WTC11 (cell line): ENCODE measurements around the gene ADCY10. TPM values are rescaled to one million over a fixed set of nuclear protein-coding genes. Genes with fewer than 3 reads are reported as not detected.

Source experiments
- ATAC-seq: fragments of 200-7000 bp; cut with Tn5 transposase; 2 replicates; pipeline ENCODE4 v1.10.0; 2021; ENCODE audit warnings: mild to moderate bottlenecking, moderate library complexity
- CTCF ChIA-PET: fragments of 300-600 bp; sonication (Branson Sonifier 250); formaldehyde crosslinking; loops from one replicate; lab custom pipeline; 2021; ENCODE audit warnings: antibody characterized with exemption; lab: Charles Lee
- POLR2A ChIA-PET: fragments of 350-600 bp; sonication (Branson Sonifier 250); formaldehyde crosslinking; loops from one replicate; lab custom pipeline; 2021; ENCODE audit warnings: antibody characterized with exemption; lab: Charles Lee
- DNase-seq: peaks from one replicate; pipeline ENCODE4 v3.0.0; 2021; ENCODE audit warnings: low spot score
- H3K27ac Mint-ChIP-seq: 2 replicates; pipeline ENCODE4 v1.8.0; 2021; ENCODE audit warnings: mixed read lengths
- H3K27me3 Mint-ChIP-seq: 2 replicates; pipeline ENCODE4 v1.8.0; 2021; ENCODE audit warnings: low read depth, mild to moderate bottlenecking, moderate library complexity, mixed read lengths
- H3K36me3 Mint-ChIP-seq: 2 replicates; pipeline ENCODE4 v1.8.0; 2021; ENCODE audit warnings: mixed read lengths
- H3K4me1 Mint-ChIP-seq: 2 replicates; pipeline ENCODE4 v1.8.0; 2022; ENCODE audit warnings: mixed read lengths
- H3K4me3 Mint-ChIP-seq: 2 replicates; pipeline ENCODE4 v1.8.0; 2021; ENCODE audit warnings: mild to moderate bottlenecking, moderate library complexity, mixed read lengths
- H3K9me3 Mint-ChIP-seq: 2 replicates; pipeline ENCODE4 v1.8.0; 2021; ENCODE audit warnings: mixed read lengths
- ATF1 ChIP-seq: sonication (generic); formaldehyde crosslinking; IDR thresholded peaks from 2 replicates; pipeline ENCODE4 v1.8.1; 2023; ENCODE audit warnings: mild to moderate bottlenecking, moderate library complexity, missing genetic modification reagents
- ATF3 ChIP-seq: sonication (generic); formaldehyde crosslinking; conservative IDR thresholded peaks from 2 replicates; pipeline ENCODE4 v1.8.1; 2022; ENCODE audit warnings: mild to moderate bottlenecking, missing genetic modification reagents
- CTCF ChIP-seq: fragments of 200-600 bp; IDR thresholded peaks from 2 replicates; pipeline ENCODE4 v1.8.0; 2022; ENCODE audit warnings: antibody characterized with exemption
- E2F1 ChIP-seq: sonication (generic); formaldehyde crosslinking; IDR thresholded peaks from 2 replicates; pipeline ENCODE4 v1.8.0; 2022; ENCODE audit warnings: mild to moderate bottlenecking, missing genetic modification reagents
- ESRRA ChIP-seq: sonication (generic); formaldehyde crosslinking; IDR thresholded peaks from 2 replicates; pipeline ENCODE4 v1.8.1; 2022; ENCODE audit warnings: mild to moderate bottlenecking, missing genetic modification reagents, borderline replicate concordance
- FOXJ3 ChIP-seq: sonication (generic); formaldehyde crosslinking; IDR thresholded peaks from 2 replicates; pipeline ENCODE4 v1.9.0; 2021; ENCODE audit warnings: missing genetic modification reagents, mild to moderate bottlenecking, borderline replicate concordance
- NR1H2 ChIP-seq: sonication (generic); formaldehyde crosslinking; IDR thresholded peaks from 2 replicates; pipeline ENCODE4 v1.9.0; 2021; ENCODE audit warnings: mild to moderate bottlenecking, moderate library complexity, missing genetic modification reagents
- NR3C1 ChIP-seq: sonication (generic); formaldehyde crosslinking; conservative IDR thresholded peaks from 2 replicates; pipeline ENCODE4 v1.8.1; 2023; ENCODE audit warnings: low read depth, mild to moderate bottlenecking, missing genetic modification reagents
- OVOL2 ChIP-seq: fragments of 250-450 bp; sonication (Bioruptor Pico); IDR thresholded peaks from 2 replicates; pipeline ENCODE4 v1.9.0; 2021; ENCODE audit warnings: mild to moderate bottlenecking, borderline replicate concordance
- PRRX2 ChIP-seq: fragments of 250-450 bp; sonication (Bioruptor Pico); IDR thresholded peaks from 2 replicates; pipeline ENCODE4 v1.8.0; 2021; ENCODE audit warnings: mild to moderate bottlenecking
- RORB ChIP-seq: fragments of 250-450 bp; sonication (Bioruptor Pico); IDR thresholded peaks from 2 replicates; pipeline ENCODE4 v1.9.0; 2021; ENCODE audit warnings: mild to moderate bottlenecking
- SOX15 ChIP-seq: fragments of 250-450 bp; sonication (Bioruptor Pico); IDR thresholded peaks from 2 replicates; pipeline ENCODE4 v1.9.0; 2021; ENCODE audit warnings: mild to moderate bottlenecking
- ZBTB43 ChIP-seq: sonication (generic); formaldehyde crosslinking; IDR thresholded peaks from 2 replicates; pipeline ENCODE4 v1.8.1; 2023; ENCODE audit warnings: mild to moderate bottlenecking, missing genetic modification reagents
- ZNF138 ChIP-seq: sonication (generic); formaldehyde crosslinking; conservative IDR thresholded peaks from 2 replicates; pipeline ENCODE4 v1.8.1; 2022; ENCODE audit warnings: mild to moderate bottlenecking, moderate library complexity, missing genetic modification reagents
- ZNF232 ChIP-seq: sonication (generic); formaldehyde crosslinking; IDR thresholded peaks from 2 replicates; pipeline ENCODE4 v1.8.0; 2022; ENCODE audit warnings: mild to moderate bottlenecking, missing genetic modification reagents
- ZNF263 ChIP-seq: sonication (generic); formaldehyde crosslinking; IDR thresholded peaks from 2 replicates; pipeline ENCODE4 v1.8.1; 2022; ENCODE audit warnings: low read depth, mild to moderate bottlenecking, moderate library complexity, missing genetic modification reagents
- ZNF425 ChIP-seq: fragments of 250-450 bp; sonication (Bioruptor Pico); conservative IDR thresholded peaks from 2 replicates; pipeline ENCODE4 v1.9.0; 2021; ENCODE audit warnings: mild to moderate bottlenecking
- ZNF512 ChIP-seq: sonication (generic); formaldehyde crosslinking; IDR thresholded peaks from 2 replicates; pipeline ENCODE4 v1.8.1; 2022; ENCODE audit warnings: missing genetic modification reagents, borderline replicate concordance
- ZNF532 ChIP-seq: fragments of 250-450 bp; sonication (Bioruptor Pico); IDR thresholded peaks from 2 replicates; pipeline ENCODE4 v1.9.0; 2021; ENCODE audit warnings: mild to moderate bottlenecking, borderline replicate concordance
- total RNA-seq: library from RNA; stranded (reverse); gene quantifications from 3 replicates; pipeline ENCODE4 v1.2.3, GENCODE V29; 2021

The ADCY10 gene
- total RNA-seq, 1 experiment from 2014 or later: 0.07 TPM

- H3K9me3 Mint-ChIP-seq: peaks cover 5% of the 10 kb centered on the region
- TF ChIP-seq ZNF232: no peak
- TF ChIP-seq NR3C1 (CRISPR knock-in tag): no peak
- no peak for TF ChIP-seq E2F1 (CRISPR knock-in tag)
- TF ChIP-seq FOXJ3 (CRISPR knock-in tag): no peak
- no peak for TF ChIP-seq PRRX2 (CRISPR knock-in tag)
- TF ChIP-seq SOX15 (CRISPR knock-in tag): no peak
- TF ChIP-seq ZNF512: no peak
- TF ChIP-seq OVOL2 (CRISPR knock-in tag): no peak
- TF ChIP-seq ZNF425 (CRISPR knock-in tag): no peak
- TF ChIP-seq NR1H2 (CRISPR knock-in tag): no peak
- no peak for TF ChIP-seq ZNF263 (CRISPR knock-in tag)
- no peak for TF ChIP-seq ATF3
- no peak for TF ChIP-seq ESRRA (CRISPR knock-in tag)
- no peak for TF ChIP-seq ATF1
- TF ChIP-seq CTCF: no peak
- TF ChIP-seq ZNF138 (CRISPR knock-in tag): no peak
- TF ChIP-seq ZBTB43 (CRISPR knock-in tag): no peak
- no peak for TF ChIP-seq RORB (CRISPR knock-in tag)
- no peak for TF ChIP-seq ZNF532 (CRISPR knock-in tag)
- peaks cover 28% of the 10 kb centered on the region for H3K36me3 Mint-ChIP-seq
- peak overlapping the region; percentile 61 for H3K27ac Mint-ChIP-seq
- no peaks in the 10 kb centered on the region for H3K27me3 Mint-ChIP-seq
- peaks cover 16% of the 10 kb centered on the region for H3K4me1 Mint-ChIP-seq
- ATAC-seq (no peak), DNase-seq (no peak)
- no peak overlapping the region for H3K4me3 Mint-ChIP-seq
- ChIA-PET POLR2A (no interaction called here), CTCF (no interaction called here)
These were observed 33.8 kb upstream of the ADCY10 start for GRCh38 chr1:167947733-167948132.
